Stimulated activated CD8-positive, alpha-beta memory T cell treated with anti-CD3 and anti-CD28 coated beads, Interleukin-15, amount 100 ng/mL, for 48 hours (primary cell): ENCODE measurements around the gene RASGRP1.

Experiments
- DNase-seq, 2 donors: peaks; one replicate each; pipeline ENCODE4 v3.0.0-alpha.2; 2020; ENCODE audit warnings: low read depth in 2 of 2

RASGRP1 gene

GRCh38 chr15:38536201-38536676 is 28.4 kb downstream of the RASGRP1 start:
- no peak for DNase-seq

DNA sequence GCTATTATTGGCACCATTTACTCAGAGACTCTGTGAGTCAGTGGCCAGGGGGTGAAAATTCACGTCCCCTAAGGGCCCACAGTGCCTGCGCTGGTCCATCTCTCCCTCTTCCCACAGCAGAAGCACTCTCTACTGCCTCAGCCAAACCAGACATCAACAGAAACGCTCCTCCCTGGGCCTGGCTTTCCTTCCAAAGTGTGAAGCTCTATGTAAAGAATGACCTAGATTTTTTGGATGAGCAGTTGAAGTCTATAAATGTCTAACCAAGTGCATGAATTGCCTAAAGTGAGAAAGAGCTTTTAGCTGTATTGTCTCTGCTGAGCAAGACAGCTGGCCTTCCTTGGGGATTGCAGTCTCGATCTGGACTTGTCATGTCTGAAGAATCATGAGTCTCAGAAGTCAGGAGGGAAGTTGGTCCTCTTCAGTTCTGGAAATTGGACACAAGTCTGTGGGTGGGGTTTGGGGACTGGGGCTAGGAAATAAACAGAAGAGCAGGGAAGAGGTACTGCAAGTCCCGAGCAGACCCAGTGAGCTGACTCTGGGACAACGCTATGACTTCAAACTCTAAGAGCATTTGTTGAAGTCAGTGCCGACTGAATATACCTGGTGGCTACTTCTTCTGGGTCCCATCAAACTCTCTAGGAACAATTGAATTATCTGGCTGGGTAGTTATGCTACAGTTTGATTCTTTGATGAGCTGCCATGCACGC is 29.0 kb downstream of the RASGRP1 start:
- DNase-seq = no peak

- DNase-seq = no peak
These were observed 29.9 kb downstream of the RASGRP1 start for GRCh38 chr15:38534691-38535090.

DNA sequence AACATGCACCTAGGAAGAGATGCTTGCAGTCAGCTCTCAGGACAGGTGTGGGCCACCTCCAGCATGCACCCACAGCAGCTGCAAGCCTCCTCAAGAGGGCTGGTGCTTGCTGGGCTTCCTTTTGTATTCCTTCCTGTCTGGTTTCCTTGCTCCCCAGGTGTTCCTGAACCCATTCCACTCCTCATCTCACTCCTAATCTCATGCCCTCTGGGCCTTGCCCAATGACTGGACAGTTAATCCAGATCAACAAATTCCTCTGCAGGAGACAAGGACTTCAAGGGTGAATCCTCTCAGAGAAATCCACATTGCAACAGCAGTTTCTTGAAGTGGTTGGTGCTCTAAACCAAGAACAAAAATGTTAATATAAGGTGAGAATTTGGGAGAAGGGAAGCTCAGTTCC is 30.7 kb downstream of the RASGRP1 start:
- no peak for DNase-seq

- DNase-seq = no peak
These were observed 31.1 kb downstream of the RASGRP1 start for GRCh38 chr15:38533416-38533915.

DNA sequence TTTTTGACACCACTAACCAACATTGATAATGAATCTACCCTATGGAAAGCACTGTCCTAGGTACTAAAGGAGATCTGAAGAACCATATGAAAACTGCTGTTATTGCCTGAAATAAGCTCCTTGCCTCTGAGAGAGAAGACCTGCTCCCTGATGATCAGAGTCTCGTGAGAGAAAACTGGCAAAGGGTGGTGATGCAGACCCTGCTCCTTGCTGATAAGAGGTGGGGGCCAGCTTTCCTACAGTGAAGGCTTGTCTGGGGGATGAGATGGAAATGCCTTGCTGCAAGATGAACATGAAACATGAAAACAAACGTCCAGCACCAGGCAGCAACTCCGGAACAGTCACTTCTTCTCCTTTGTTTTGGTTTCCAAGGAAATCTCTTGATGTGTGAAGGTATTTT is 31.9 kb downstream of the RASGRP1 start:
- no peak for DNase-seq

GRCh38 chr15:38531509-38531908 is 33.1 kb downstream of the RASGRP1 start:
- DNase-seq = no peak

DNA sequence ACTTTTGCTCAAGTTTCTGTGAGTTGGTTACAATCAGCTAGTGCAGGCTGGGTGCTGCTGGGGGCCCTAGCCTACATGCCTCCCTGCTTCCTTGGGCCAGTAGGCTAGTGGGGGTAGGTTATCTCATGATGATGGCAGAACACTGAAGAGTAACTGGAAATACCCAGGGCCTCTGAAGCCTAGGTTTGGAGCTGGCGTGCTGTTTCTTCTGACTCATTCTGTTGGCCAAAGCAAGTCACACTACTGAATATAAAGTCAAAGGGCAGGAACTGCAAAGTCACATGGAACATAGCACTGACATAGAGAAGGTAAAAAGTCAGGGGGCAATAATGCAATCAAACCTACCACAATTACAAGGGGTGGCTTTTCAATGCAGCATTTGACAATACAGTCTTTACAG is 34.5 kb downstream of the RASGRP1 start:
- peak in 1 of 2 donors; percentile 27 for DNase-seq

GRCh38 chr15:38528294-38528693 is 36.3 kb downstream of the RASGRP1 start:
- no peak for DNase-seq

- no peak for DNase-seq
These were observed 38.5 kb downstream of the RASGRP1 start for GRCh38 chr15:38526158-38526557.

DNA sequence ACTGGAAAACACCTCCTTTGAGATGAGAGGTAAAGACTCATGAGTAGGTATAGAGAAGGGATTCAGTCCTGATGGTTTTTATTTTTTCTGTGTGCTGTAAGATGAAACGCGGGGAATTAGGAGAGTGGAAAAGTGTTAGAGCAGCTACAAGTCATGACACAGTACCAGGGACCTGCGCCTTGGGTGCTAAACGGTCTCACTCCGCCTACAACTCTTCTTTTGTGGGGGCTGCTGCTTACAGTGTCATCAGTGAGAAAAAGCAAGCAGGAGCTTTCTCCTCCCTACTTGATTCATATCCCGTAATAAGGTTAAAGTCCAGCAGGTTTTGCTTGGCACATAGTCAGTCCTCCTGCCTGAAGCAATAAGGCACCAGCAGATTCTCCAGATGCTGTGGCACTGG is 39.1 kb downstream of the RASGRP1 start:
- no peak for DNase-seq

GRCh38 chr15:38524156-38524555 is 40.5 kb downstream of the RASGRP1 start:
- no peak for DNase-seq

DNA sequence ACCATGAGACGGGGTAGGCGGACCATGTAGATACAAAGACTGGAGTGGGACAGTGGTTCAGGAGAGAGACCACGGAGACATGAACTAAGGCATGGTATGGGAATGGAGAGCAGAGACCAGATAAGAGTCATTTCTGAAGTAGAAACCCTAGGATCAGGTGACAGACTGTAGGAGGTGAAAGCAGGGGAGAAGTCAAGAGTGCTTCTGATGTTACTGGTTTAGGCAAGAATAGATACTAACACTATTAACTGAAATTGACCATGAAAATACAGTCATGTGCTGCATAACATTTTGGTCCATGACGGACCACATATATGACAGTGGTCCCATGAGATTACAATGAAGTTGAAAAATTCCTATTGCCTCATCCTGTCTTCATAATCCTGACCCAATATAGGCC is 41.7 kb downstream of the RASGRP1 start:
- DNase-seq = no peak

DNA sequence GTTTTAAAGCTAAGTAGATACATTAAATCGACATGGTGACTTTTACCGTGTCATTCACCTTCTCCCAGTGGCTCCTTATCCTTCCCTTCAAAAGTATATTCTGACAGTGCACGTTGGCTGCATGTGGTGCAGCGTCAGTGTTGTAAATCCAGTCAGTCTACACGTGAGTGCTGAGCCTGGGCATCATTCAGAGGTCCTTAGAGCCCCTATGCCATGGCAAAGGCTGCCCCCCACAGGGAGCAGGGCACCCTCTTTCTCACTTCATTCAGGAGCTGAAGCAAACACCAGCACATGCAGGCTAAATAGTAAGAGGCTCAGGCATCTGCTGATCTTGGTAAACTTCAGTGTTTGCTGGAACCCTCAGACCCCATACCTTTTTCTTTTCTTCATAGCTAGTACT is 43.3 kb downstream of the RASGRP1 start:
- no peak for DNase-seq

- DNase-seq = no peak
These were observed 44.6 kb downstream of the RASGRP1 start for GRCh38 chr15:38520035-38520434.

GRCh38 chr15:38518084-38518483 is 46.5 kb downstream of the RASGRP1 start:
- no peak for DNase-seq

GRCh38 chr15:38517312-38517975 is 47.2 kb downstream of the RASGRP1 start:
- no peak for DNase-seq

- DNase-seq = no peak
These were observed 48.0 kb downstream of the RASGRP1 start for GRCh38 chr15:38516626-38517025.

DNA sequence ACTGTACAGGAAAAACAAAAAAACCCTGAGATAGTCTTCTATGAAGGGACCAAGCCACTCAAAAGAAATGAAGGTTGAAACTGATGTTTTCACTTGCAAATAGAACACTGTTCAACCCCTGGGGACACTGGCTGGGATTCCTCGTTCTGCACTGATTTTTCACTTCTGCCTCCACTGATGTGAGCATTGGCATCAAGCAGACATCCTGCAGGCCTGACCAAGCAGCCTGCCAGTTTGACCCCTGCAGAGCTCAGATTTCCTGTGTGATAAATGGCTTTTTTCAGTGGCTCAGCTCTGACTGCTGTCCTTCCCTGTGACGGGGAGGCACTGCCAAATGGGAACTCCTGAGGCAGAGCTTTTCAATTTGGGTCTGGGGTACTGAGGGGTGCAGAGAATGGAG is 50.0 kb downstream of the RASGRP1 start:
- DNase-seq = no peak

DNA sequence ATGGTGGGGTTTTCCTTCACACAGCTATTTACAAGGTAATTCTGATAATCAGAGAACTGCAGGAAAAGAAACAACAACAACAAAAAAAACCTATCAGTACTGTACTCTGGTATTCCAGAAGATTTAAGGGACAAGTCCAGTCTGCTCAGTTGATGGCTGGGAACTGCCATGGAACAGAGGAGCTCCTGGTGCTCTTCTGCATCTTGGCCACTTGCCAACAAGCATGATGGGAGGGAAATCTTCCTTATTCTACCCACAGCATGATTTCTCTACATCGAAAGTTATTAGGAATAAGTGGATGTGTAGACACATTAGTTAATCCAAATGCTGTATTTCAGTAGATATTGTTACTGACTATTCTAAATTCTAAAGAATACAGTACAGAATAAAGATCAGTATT is 51.7 kb downstream of the RASGRP1 start:
- DNase-seq = no peak

GRCh38 chr15:38509152-38509551 is 55.5 kb downstream of the RASGRP1 start:
- DNase-seq = no peak

- DNase-seq = no peak
These were observed 56.0 kb downstream of the RASGRP1 start for GRCh38 chr15:38508647-38509046.

GRCh38 chr15:38507570-38507969 is 57.0 kb downstream of the RASGRP1 start:
- DNase-seq = no peak
